HepG2 (cell line): Measurements from ENCODE around the gene TADA3. TPM values are rescaled to one million over a fixed set of nuclear protein-coding genes. Genes with fewer than 3 reads are reported as not detected.

Source experiments
- ATAD3A ChIP-seq: sonication (generic); formaldehyde crosslinking; IDR thresholded peaks from 2 replicates; pipeline ENCODE4 v1.4.0; 2020; ENCODE audit warnings: missing genetic modification reagents
- CREB1 ChIP-seq, 2 experiments: fragments of 450-650 bp in 1 of 2; IDR thresholded peaks; 2 replicates each; pipeline ENCODE4 v1.6.1; 2016 to 2017; ENCODE audit warnings: control low read depth in 1 of 2, mild to moderate bottlenecking in 1 of 2, missing compliant biosample characterization in 1 of 2, missing genetic modification characterization in 1 of 2
- MAFG ChIP-seq: sonication (generic); formaldehyde crosslinking; IDR thresholded peaks from 2 replicates; pipeline ENCODE4 v1.5.1; 2020; ENCODE audit warnings: mild to moderate bottlenecking, missing genetic modification reagents
- NFE2 ChIP-seq: sonication (generic); formaldehyde crosslinking; IDR thresholded peaks from 2 replicates; pipeline ENCODE4 v1.4.0; 2020; ENCODE audit warnings: missing genetic modification reagents
- NPAS2 ChIP-seq: sonication (generic); formaldehyde crosslinking; IDR thresholded peaks from 2 replicates; pipeline ENCODE4 v1.8.0; 2022; ENCODE audit warnings: mild to moderate bottlenecking, missing genetic modification reagents, borderline replicate concordance
- TFDP2 ChIP-seq: sonication (generic); formaldehyde crosslinking; IDR thresholded peaks from 2 replicates; pipeline ENCODE4 v1.4.0; 2020; ENCODE audit warnings: missing genetic modification reagents
- XRCC5 ChIP-seq: fragments of 200-400 bp; formaldehyde crosslinking; optimal IDR thresholded peaks from 2 replicates; pipeline ENCODE3; 2017; ENCODE audit warnings: mild to moderate bottlenecking, low read length
- ZNF124 ChIP-seq: sonication (generic); formaldehyde crosslinking; IDR thresholded peaks from 2 replicates; pipeline ENCODE4 v1.4.0; 2020; ENCODE audit warnings: missing genetic modification reagents
- ZNF142 ChIP-seq: sonication (generic); formaldehyde crosslinking; IDR thresholded peaks from 2 replicates; pipeline ENCODE4 v1.4.0; 2020; ENCODE audit warnings: missing genetic modification reagents
- ZNF430 ChIP-seq: sonication (generic); formaldehyde crosslinking; IDR thresholded peaks from 2 replicates; pipeline ENCODE4 v1.9.0; 2021; ENCODE audit warnings: mild to moderate bottlenecking, missing genetic modification reagents
- ZNF616 ChIP-seq: sonication (generic); formaldehyde crosslinking; IDR thresholded peaks from 2 replicates; pipeline ENCODE4 v1.5.0; 2020; ENCODE audit warnings: low read depth, mild to moderate bottlenecking, missing genetic modification reagents
- ZSCAN20 ChIP-seq: sonication (generic); formaldehyde crosslinking; IDR thresholded peaks from 2 replicates; pipeline ENCODE4 v1.4.0; 2020; ENCODE audit warnings: missing genetic modification reagents, mild to moderate bottlenecking, borderline replicate concordance
- polyA plus RNA-seq, 8 experiments: library from polyadenylated mRNA; depleted of rRNA in 3 of 8; stranded (reverse) in 7 of 8; unstranded in 1 of 8; fragments of >200 nt; fragmentation: Illumina TruSeq in 4 of 8; extraction: Trizol in 4 of 8; gene quantifications; 2 replicates each; pipeline versions ENCODE4 v1.2.1 to v1.2.3, GENCODE V29; 2011 to 2016; ENCODE audit warnings: low read depth in 4 of 8, missing spikeins in 1 of 8, mixed read lengths in 1 of 8; ENCODE audit not compliant: insufficient read depth in 1 of 8
- total RNA-seq, 5 experiments: library from RNA; depleted of rRNA; stranded (reverse); fragments of >200 nt; fragmentation: Illumina TruSeq; extraction: Trizol; gene quantifications; 2 replicates each; pipeline ENCODE4 v1.2.3, GENCODE V29; 2016; ENCODE audit warnings: low read depth in 1 of 5
- TF ChIP-seq, protein P1 (sequence below): fragments of 450-650 bp; IDR thresholded peaks from 2 replicates; pipeline ENCODE4 v1.6.1; 2017; ENCODE audit warnings: mild to moderate bottlenecking
- TF ChIP-seq, protein P2 (sequence below): sonication (generic); formaldehyde crosslinking; IDR thresholded peaks from 2 replicates; pipeline ENCODE4 v1.8.0; 2022; ENCODE audit warnings: mild to moderate bottlenecking, missing genetic modification reagents, borderline replicate concordance
- TF ChIP-seq, protein P3 (sequence below): fragments of 450-650 bp; IDR thresholded peaks from 2 replicates; pipeline ENCODE4 v1.6.1; 2016

Gene TADA3
- total and polyA plus RNA-seq, 2 of the 13 experiments (the other 11 are each of a cell fraction or from before 2014, with no cell fraction given): 32.1 to 37.1 TPM

GRCh38 chr3:9792405-9793160 is at the start of gene TADA3, which contains the start of gene ARPC4 (continued):
- TF ChIP-seq, protein P1, sequence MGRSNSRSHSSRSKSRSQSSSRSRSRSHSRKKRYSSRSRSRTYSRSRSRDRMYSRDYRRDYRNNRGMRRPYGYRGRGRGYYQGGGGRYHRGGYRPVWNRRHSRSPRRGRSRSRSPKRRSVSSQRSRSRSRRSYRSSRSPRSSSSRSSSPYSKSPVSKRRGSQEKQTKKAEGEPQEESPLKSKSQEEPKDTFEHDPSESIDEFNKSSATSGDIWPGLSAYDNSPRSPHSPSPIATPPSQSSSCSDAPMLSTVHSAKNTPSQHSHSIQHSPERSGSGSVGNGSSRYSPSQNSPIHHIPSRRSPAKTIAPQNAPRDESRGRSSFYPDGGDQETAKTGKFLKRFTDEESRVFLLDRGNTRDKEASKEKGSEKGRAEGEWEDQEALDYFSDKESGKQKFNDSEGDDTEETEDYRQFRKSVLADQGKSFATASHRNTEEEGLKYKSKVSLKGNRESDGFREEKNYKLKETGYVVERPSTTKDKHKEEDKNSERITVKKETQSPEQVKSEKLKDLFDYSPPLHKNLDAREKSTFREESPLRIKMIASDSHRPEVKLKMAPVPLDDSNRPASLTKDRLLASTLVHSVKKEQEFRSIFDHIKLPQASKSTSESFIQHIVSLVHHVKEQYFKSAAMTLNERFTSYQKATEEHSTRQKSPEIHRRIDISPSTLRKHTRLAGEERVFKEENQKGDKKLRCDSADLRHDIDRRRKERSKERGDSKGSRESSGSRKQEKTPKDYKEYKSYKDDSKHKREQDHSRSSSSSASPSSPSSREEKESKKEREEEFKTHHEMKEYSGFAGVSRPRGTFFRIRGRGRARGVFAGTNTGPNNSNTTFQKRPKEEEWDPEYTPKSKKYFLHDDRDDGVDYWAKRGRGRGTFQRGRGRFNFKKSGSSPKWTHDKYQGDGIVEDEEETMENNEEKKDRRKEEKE: no peak
- TF ChIP-seq, protein P2, sequence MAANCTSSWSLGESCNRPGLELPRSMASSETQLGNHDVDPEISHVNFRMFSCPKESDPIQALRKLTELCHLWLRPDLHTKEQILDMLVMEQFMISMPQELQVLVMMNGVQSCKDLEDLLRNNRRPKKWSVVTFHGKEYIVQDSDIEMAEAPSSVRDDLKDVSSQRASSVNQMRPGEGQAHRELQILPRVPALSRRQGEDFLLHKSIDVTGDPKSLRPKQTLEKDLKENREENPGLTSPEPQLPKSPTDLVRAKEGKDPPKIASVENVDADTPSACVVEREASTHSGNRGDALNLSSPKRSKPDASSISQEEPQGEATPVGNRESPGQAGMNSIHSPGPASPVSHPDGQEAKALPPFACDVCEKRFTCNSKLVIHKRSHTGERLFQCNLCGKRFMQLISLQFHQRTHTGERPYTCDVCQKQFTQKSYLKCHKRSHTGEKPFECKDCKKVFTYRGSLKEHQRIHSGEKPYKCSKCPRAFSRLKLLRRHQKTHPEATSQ (CRISPR knock-in tag): no peak
- no peak for TF ChIP-seq ZSCAN20 (CRISPR knock-in tag)
- TF ChIP-seq MAFG (CRISPR knock-in tag): no peak
- TF ChIP-seq ZNF142 (CRISPR knock-in tag): peak; percentile 74; the same call in 1 of the 2 replicates
- TF ChIP-seq ZNF124: no peak; the same call in 1 of the 2 replicates
- TF ChIP-seq ATAD3A (CRISPR knock-in tag): no peak
- TF ChIP-seq NFE2 (CRISPR knock-in tag): no peak
- TF ChIP-seq TFDP2 (CRISPR knock-in tag): peak; percentile 53; the same call in 1 of the 2 replicates
- TF ChIP-seq NPAS2 (CRISPR knock-in tag): no peak
- TF ChIP-seq CREB1 (IDR thresholded peaks at IDR 0.05): no peak; the same call in 1 of the 2 replicates
- peak; percentile 42 for TF ChIP-seq CREB1 (CRISPR knock-in tag; IDR thresholded peaks at IDR 0.05)
- TF ChIP-seq XRCC5: peak; percentile 20
- no peak for TF ChIP-seq ZNF616 (CRISPR knock-in tag)
- TF ChIP-seq ZNF430 (CRISPR knock-in tag): no peak
- TF ChIP-seq, protein P3, sequence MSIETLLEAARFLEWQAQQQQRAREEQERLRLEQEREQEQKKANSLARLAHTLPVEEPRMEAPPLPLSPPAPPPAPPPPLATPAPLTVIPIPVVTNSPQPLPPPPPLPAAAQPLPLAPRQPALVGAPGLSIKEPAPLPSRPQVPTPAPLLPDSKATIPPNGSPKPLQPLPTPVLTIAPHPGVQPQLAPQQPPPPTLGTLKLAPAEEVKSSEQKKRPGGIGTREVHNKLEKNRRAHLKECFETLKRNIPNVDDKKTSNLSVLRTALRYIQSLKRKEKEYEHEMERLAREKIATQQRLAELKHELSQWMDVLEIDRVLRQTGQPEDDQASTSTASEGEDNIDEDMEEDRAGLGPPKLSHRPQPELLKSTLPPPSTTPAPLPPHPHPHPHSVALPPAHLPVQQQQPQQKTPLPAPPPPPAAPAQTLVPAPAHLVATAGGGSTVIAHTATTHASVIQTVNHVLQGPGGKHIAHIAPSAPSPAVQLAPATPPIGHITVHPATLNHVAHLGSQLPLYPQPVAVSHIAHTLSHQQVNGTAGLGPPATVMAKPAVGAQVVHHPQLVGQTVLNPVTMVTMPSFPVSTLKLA: no peak
